T1000 (cell line): Measurements from ENCODE around the gene RALGDS.

Source experiments
- DNase-seq: peaks from one replicate; lab custom pipeline; 2025; ENCODE audit warnings: mixed read lengths; lab: John Stamatoyannopoulos, UW

Gene RALGDS

GRCh38 chr9:133134388-133135145, 13.5 kb upstream of the RALGDS start:
- DNase-seq, result no peak

GRCh38 chr9:133133681-133134387, 12.8 kb upstream of the RALGDS start:
- peak; percentile 74 for DNase-seq

GRCh38 chr9:133132174-133132573, 11.1 kb upstream of the RALGDS start:
- no peak for DNase-seq

GRCh38 chr9:133131506-133131905, 10.5 kb upstream of the RALGDS start:
- DNase-seq, result no peak

GRCh38 chr9:133130685-133131244, 9.7 kb upstream of the RALGDS start:
- DNase-seq, result no peak

GRCh38 chr9:133129001-133129795, 8.2 kb upstream of the RALGDS start:
- no peak for DNase-seq

- no peak for DNase-seq
Observed at GRCh38 chr9:133128152-133128551, 7.1 kb upstream of the RALGDS start.

- DNase-seq, result no peak
Observed at GRCh38 chr9:133127340-133127981, 6.4 kb upstream of the RALGDS start.

- no peak for DNase-seq
Observed at GRCh38 chr9:133126697-133127339, 5.8 kb upstream of the RALGDS start.

GRCh38 chr9:133125941-133126696, 5.1 kb upstream of the RALGDS start:
- no peak for DNase-seq

- DNase-seq, result no peak
Observed at GRCh38 chr9:133124907-133125275, 3.9 kb upstream of the RALGDS start.

GRCh38 chr9:133124123-133124906, 3.3 kb upstream of the RALGDS start:
- no peak for DNase-seq

- DNase-seq, result no peak
Observed at GRCh38 chr9:133122935-133123611, 2.0 kb upstream of the RALGDS start.

GRCh38 chr9:133122605-133122934, 1.5 kb upstream of the RALGDS start:
- no peak for DNase-seq

GRCh38 chr9:133121915-133122550, 993 bp upstream of the RALGDS start:
- no peak for DNase-seq

- DNase-seq, result no peak
Observed at GRCh38 chr9:133120501-133121197, 391 bp downstream of the RALGDS start.

- DNase-seq, result no peak
Observed at GRCh38 chr9:133119846-133120500, 1.1 kb downstream of the RALGDS start.
